ENCODE data around the gene PLIN5.

DNA sequence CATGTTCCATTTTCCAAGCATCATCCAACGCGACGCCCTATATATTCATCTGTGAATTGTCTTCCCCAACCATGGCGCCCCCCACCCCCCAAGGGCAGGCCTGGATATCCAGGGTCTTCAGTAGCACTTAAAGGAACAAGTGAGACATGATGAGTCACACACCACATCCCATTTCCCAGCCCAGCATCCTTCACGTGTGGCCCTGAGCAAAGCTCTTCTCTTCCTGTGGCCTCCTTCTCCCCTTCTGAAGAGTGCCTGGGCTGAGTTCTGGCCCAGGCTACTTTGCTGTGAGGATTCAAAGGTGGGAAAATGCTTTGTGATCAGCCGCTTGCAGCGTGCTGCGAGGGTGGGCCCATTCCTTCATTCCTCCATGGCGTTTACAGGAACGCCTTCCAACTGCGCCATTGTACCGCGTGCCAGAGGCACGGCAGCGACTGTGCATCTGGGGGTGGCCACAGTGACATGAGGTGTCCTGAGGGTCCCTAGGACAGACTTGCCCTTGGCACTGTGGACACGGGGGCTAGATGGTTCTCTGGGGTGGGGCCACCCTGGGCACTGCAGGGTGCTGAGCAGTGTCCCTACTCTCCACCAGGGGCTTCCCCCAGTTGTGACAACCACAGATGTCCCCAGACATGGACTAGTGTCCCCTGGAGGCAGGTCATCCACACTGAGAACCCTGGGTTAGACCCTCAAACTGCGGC lies 28.4 kb downstream of the PLIN5 start:
- TF ChIP-seq, protein P1, sequence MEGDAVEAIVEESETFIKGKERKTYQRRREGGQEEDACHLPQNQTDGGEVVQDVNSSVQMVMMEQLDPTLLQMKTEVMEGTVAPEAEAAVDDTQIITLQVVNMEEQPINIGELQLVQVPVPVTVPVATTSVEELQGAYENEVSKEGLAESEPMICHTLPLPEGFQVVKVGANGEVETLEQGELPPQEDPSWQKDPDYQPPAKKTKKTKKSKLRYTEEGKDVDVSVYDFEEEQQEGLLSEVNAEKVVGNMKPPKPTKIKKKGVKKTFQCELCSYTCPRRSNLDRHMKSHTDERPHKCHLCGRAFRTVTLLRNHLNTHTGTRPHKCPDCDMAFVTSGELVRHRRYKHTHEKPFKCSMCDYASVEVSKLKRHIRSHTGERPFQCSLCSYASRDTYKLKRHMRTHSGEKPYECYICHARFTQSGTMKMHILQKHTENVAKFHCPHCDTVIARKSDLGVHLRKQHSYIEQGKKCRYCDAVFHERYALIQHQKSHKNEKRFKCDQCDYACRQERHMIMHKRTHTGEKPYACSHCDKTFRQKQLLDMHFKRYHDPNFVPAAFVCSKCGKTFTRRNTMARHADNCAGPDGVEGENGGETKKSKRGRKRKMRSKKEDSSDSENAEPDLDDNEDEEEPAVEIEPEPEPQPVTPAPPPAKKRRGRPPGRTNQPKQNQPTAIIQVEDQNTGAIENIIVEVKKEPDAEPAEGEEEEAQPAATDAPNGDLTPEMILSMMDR (IDR thresholded peaks at IDR 0.05; ENCODE audit: low read depth, low read length): no peak
- TF ChIP-seq POLR2A (IDR thresholded peaks at IDR 0.05; ENCODE audit: extremely low read depth, insufficient read length): no peak
